Trophoblast cell (in vitro differentiated cells and primary cell): ENCODE measurements around the gene SMIM1. TPM values are rescaled to one million over a fixed set of nuclear protein-coding genes. Genes with fewer than 3 reads are reported as not detected.
"Not testable (repeated sequence)": the region's sequence is repeated elsewhere in the genome, so short reads cannot be mapped to it uniquely, and the experiment has no call there.

Source experiments
- DNase-seq, 2 donors: peaks; one replicate each; pipeline ENCODE4 v3.0.0-alpha.2; 2016
- H2AFZ ChIP-seq: 2 replicates; pipeline ENCODE4 v1.6.1; 2013; ENCODE audit warnings: low read length, moderate library complexity, mild to moderate bottlenecking; ENCODE audit not compliant: insufficient read depth, poor library complexity
- H2AK5ac ChIP-seq: 2 replicates; pipeline ENCODE4 v1.6.1; 2013; ENCODE audit warnings: mild to moderate bottlenecking, low read length
- H2BK120ac ChIP-seq: 2 replicates; pipeline ENCODE4 v1.6.1; 2013; ENCODE audit warnings: low read length, mild to moderate bottlenecking, moderate library complexity; ENCODE audit not compliant: insufficient read depth, poor library complexity
- H2BK12ac ChIP-seq: 2 replicates; pipeline ENCODE4 v1.6.1; 2013; ENCODE audit warnings: mild to moderate bottlenecking, low read length, moderate library complexity
- H2BK5ac ChIP-seq: 2 replicates; pipeline ENCODE4 v1.6.1; 2013; ENCODE audit warnings: low read length, low read depth, moderate library complexity, mild to moderate bottlenecking; ENCODE audit not compliant: poor library complexity
- H3K14ac ChIP-seq: 2 replicates; pipeline ENCODE4 v1.6.1; 2013; ENCODE audit warnings: mild to moderate bottlenecking, low read length
- H3K18ac ChIP-seq: 2 replicates; pipeline ENCODE4 v1.6.1; 2013; ENCODE audit warnings: mild to moderate bottlenecking, low read length
- H3K23ac ChIP-seq: 2 replicates; pipeline ENCODE4 v1.6.1; 2013; ENCODE audit warnings: low read length
- H3K27ac ChIP-seq: 2 replicates; pipeline ENCODE4 v1.5.1; 2013; ENCODE audit warnings: low read depth, mild to moderate bottlenecking, inconsistent platforms, low read length, moderate library complexity
- H3K27me3 ChIP-seq: 2 replicates; pipeline ENCODE4 v1.6.1; 2013; ENCODE audit warnings: inconsistent platforms, mild to moderate bottlenecking, low read length, moderate library complexity; ENCODE audit not compliant: insufficient read depth
- H3K36me3 ChIP-seq, 2 experiments: 1 replicate in 1 of 2; 2 replicates in 1 of 2; pipeline ENCODE4 v1.6.1; 2013; ENCODE audit warnings: low read length in 2 of 2, mild to moderate bottlenecking in 2 of 2, moderate library complexity in 1 of 2; ENCODE audit not compliant: insufficient read depth in 2 of 2, control insufficient read depth in 1 of 2
- H3K4ac ChIP-seq: 2 replicates; pipeline ENCODE4 v1.6.1; 2013; ENCODE audit warnings: low read depth, mild to moderate bottlenecking, low read length, moderate library complexity
- H3K4me1 ChIP-seq, 2 experiments: 1 replicate in 1 of 2; 2 replicates in 1 of 2; pipeline ENCODE4 v1.6.1; 2013; ENCODE audit warnings: low read length in 2 of 2, mild to moderate bottlenecking in 2 of 2, moderate library complexity in 1 of 2; ENCODE audit not compliant: insufficient read depth in 2 of 2, control insufficient read depth in 1 of 2
- H3K4me2 ChIP-seq: 2 replicates; pipeline ENCODE4 v1.6.1; 2013; ENCODE audit warnings: inconsistent platforms, mild to moderate bottlenecking, low read length, moderate library complexity
- H3K4me3 ChIP-seq: 2 replicates; pipeline ENCODE4 v1.5.1; 2013; ENCODE audit warnings: mild to moderate bottlenecking, low read depth, low read length, inconsistent platforms
- H3K79me1 ChIP-seq: one replicate; pipeline ENCODE4 v1.6.1; 2013; ENCODE audit warnings: low read length
- H3K79me2 ChIP-seq: 2 replicates; pipeline ENCODE4 v1.6.1; 2013; ENCODE audit warnings: low read length, mild to moderate bottlenecking; ENCODE audit not compliant: control insufficient read depth, insufficient read depth, poor library complexity
- H3K9ac ChIP-seq: 2 replicates; pipeline ENCODE4 v1.6.1; 2013; ENCODE audit warnings: mild to moderate bottlenecking, low read length
- H3K9me3 ChIP-seq: 2 replicates; pipeline ENCODE4 v1.6.1; 2013; ENCODE audit warnings: low read depth, mild to moderate bottlenecking, control low read depth, inconsistent platforms, low read length; ENCODE audit not compliant: insufficient read depth
- H4K12ac ChIP-seq: 2 replicates; pipeline ENCODE4 v1.6.1; 2013; ENCODE audit warnings: low read depth, mild to moderate bottlenecking, low read length, moderate library complexity
- H4K8ac ChIP-seq: 2 replicates; pipeline ENCODE4 v1.6.1; 2013; ENCODE audit warnings: low read depth, mild to moderate bottlenecking, low read length, moderate library complexity
- H4K91ac ChIP-seq: one replicate; pipeline ENCODE4 v1.6.1; 2013; ENCODE audit warnings: low read depth, mild to moderate bottlenecking, low read length, moderate library complexity
- WGBS: extraction: QIAGEN DNeasy Blood & Tissue Kit; methylation state at CpG from one replicate; pipeline ENCODE4 v1.1.7; 2013; ENCODE audit warnings: missing lambda C conversion rate; ENCODE audit not compliant: insufficient read length, insufficient coverage; ENCODE audit errors: extremely low coverage; 5-methylcytosine and 5-hydroxymethylcytosine counted together
- polyA plus RNA-seq: library from polyadenylated mRNA; stranded (reverse); fragments of 200-250 nt; gene quantifications from 2 replicates; pipeline ENCODE4 v1.2.3, GENCODE V29; 2013

Gene SMIM1
- 4.1 TPM in 2 replicates for polyA plus RNA-seq

- no peak within 1 kb of the TSS for H3K9ac ChIP-seq
- no peaks in the 10 kb centered on the region for H3K9me3 ChIP-seq
- no peak within 1 kb of the TSS for H3K27ac ChIP-seq
- H3K4me2 ChIP-seq, result peak within 1 kb of the TSS; percentile 90
- peak; percentile 32 to 44 for DNase-seq
- H3K36me3 ChIP-seq, result peaks cover 1 to 4% of the 10 kb centered on the region in 2 experiments
- no peak within 1 kb of the TSS for H3K4ac ChIP-seq
- no peak within 1 kb of the TSS for H2BK5ac ChIP-seq
- H3K4me3 ChIP-seq, result peak within 1 kb of the TSS; percentile 76
- peak within 1 kb of the TSS; percentile 83 for H4K8ac ChIP-seq
- H3K79me2 ChIP-seq, result no peaks in the 10 kb centered on the region
- peak within 1 kb of the TSS; percentile 55 for H3K18ac ChIP-seq
- peak within 1 kb of the TSS; percentile 55 for H2BK120ac ChIP-seq
- H4K12ac ChIP-seq, result peak within 1 kb of the TSS; percentile 65
- H3K27me3 ChIP-seq, result no peaks in the 10 kb centered on the region
- H3K23ac ChIP-seq, result no peak within 1 kb of the TSS
- no peak within 1 kb of the TSS for H2BK12ac ChIP-seq
- H2AFZ ChIP-seq, result peak within 1 kb of the TSS; percentile 76
- no peak within 1 kb of the TSS for H2AK5ac ChIP-seq
- no CpG with 5 or more reads among the region's 55 CpGs for WGBS
- peaks cover 7% of the 10 kb centered on the region for H3K79me1 ChIP-seq
- H3K4me1 ChIP-seq, result peaks cover 18 to 37% of the 10 kb centered on the region in 2 experiments
- H4K91ac ChIP-seq, result peak within 1 kb of the TSS; percentile 48
- H3K14ac ChIP-seq, result peak within 1 kb of the TSS; percentile 46
These were observed at the start of gene SMIM1 for GRCh38 chr1:3772715-3773571. Gene SMIM1, plus strand, starts transcription at chr1:3772749. Its CDS starts 2,625 bp downstream, at chr1:3775374.

- Histone ChIP-seq H4K8ac (no peak overlapping the region), H3K9ac (no peak overlapping the region), H3K79me2 (no peaks in the 10 kb centered on the region), H3K36me3 (no peaks in the 10 kb centered on the region), H3K18ac (no peak overlapping the region), H3K4me2 (no peak overlapping the region), H2BK5ac (no peak overlapping the region), H3K4me1 (peaks cover 0 to 2% of the 10 kb centered on the region in 2 experiments), H3K27ac (no peak overlapping the region), H3K79me1 (no peaks in the 10 kb centered on the region), H3K4ac (no peak overlapping the region), H2AFZ (no peak overlapping the region), H4K12ac (no peak overlapping the region), H3K9me3 (peaks cover under 1% of the 10 kb centered on the region), H3K23ac (no peak overlapping the region), H3K27me3 (no peaks in the 10 kb centered on the region), H2BK12ac (no peak overlapping the region), H3K4me3 (no peak overlapping the region), H4K91ac (no peak overlapping the region), H3K14ac (no peak overlapping the region), H2AK5ac (no peak overlapping the region), H2BK120ac (no peak overlapping the region)
- WGBS, result no CpG with 5 or more reads among the region's 3 CpGs
- DNase-seq, result no peak
These were observed 49.7 kb upstream of the SMIM1 start for GRCh38 chr1:3722846-3723245.

GRCh38 chr1:3724416-3725030, 48.0 kb upstream of the SMIM1 start:
- not testable (repeated sequence) for H3K14ac ChIP-seq, H4K91ac ChIP-seq, H3K4me1 ChIP-seq, H3K18ac ChIP-seq, H2AFZ ChIP-seq, H3K23ac ChIP-seq, H3K4me3 ChIP-seq, H3K79me1 ChIP-seq, H4K8ac ChIP-seq, H3K27ac ChIP-seq, H2BK120ac ChIP-seq, H2AK5ac ChIP-seq, H3K79me2 ChIP-seq, H3K9me3 ChIP-seq, H3K4me2 ChIP-seq, H3K9ac ChIP-seq, H4K12ac ChIP-seq, H3K4ac ChIP-seq, H2BK12ac ChIP-seq, H3K27me3 ChIP-seq, H2BK5ac ChIP-seq, H3K36me3 ChIP-seq
- DNase-seq, result peak; percentile 59 to 90
- WGBS, result no CpG with 5 or more reads among the region's 18 CpGs

GRCh38 chr1:3725366-3725765, 47.2 kb upstream of the SMIM1 start:
- H3K9me3 ChIP-seq, result no peaks in the 10 kb centered on the region
- H4K12ac ChIP-seq, result no peak overlapping the region
- no peak overlapping the region for H2BK12ac ChIP-seq
- no peaks in the 10 kb centered on the region for H3K4me1 ChIP-seq
- H3K79me1 ChIP-seq, result no peaks in the 10 kb centered on the region
- no peak overlapping the region for H3K4ac ChIP-seq
- no peak overlapping the region for H3K4me3 ChIP-seq
- H3K14ac ChIP-seq, result no peak overlapping the region
- no peak overlapping the region for H3K4me2 ChIP-seq
- DNase-seq, result no peak
- no peak overlapping the region for H4K91ac ChIP-seq
- H3K23ac ChIP-seq, result no peak overlapping the region
- H3K18ac ChIP-seq, result no peak overlapping the region
- no peaks in the 10 kb centered on the region for H3K79me2 ChIP-seq
- H2BK5ac ChIP-seq, result no peak overlapping the region
- H2BK120ac ChIP-seq, result no peak overlapping the region
- H3K9ac ChIP-seq, result no peak overlapping the region
- WGBS, result 100% methylated on average over 2 of the region's 2 CpGs
- H2AK5ac ChIP-seq, result no peak overlapping the region
- H3K27ac ChIP-seq, result no peak overlapping the region
- no peaks in the 10 kb centered on the region for H3K27me3 ChIP-seq
- H4K8ac ChIP-seq, result no peak overlapping the region
- no peak overlapping the region for H2AFZ ChIP-seq
- no peaks in the 10 kb centered on the region for H3K36me3 ChIP-seq
